ENCODE data around the gene VPS54.
A peak's percentile ranks its signal among the peaks of the same experiment; 100 is the strongest.

The VPS54 gene

GRCh38 chr2:63893163-63893562 is 126.1 kb downstream of the VPS54 start:
- TF ChIP-seq ZFX (IDR thresholded peaks at IDR 0.05; ENCODE audit: borderline replicate concordance), result no peak
- no peak for TF ChIP-seq CTCF (IDR thresholded peaks at IDR 0.05)
- no peak overlapping the region for H3K27ac ChIP-seq

- no peak for TF ChIP-seq ZFX (IDR thresholded peaks at IDR 0.05; ENCODE audit: borderline replicate concordance)
- TF ChIP-seq CTCF (IDR thresholded peaks at IDR 0.05), result no peak
- peak overlapping the region; percentile 18; the same call in 1 of the 2 replicates for H3K27ac ChIP-seq
Measured at GRCh38 chr2:63891488-63892030, 127.7 kb downstream of the VPS54 start.

- peak overlapping the region; percentile 18; the same call in 1 of the 2 replicates for H3K27ac ChIP-seq
- TF ChIP-seq ZFX (IDR thresholded peaks at IDR 0.05; ENCODE audit: borderline replicate concordance) (no peak), CTCF (IDR thresholded peaks at IDR 0.05) (no peak)
Measured at GRCh38 chr2:63890678-63891077, 128.6 kb downstream of the VPS54 start.

GRCh38 chr2:63888490-63889402 is 130.5 kb downstream of the VPS54 start:
- TF ChIP-seq CTCF (IDR thresholded peaks at IDR 0.05) (peak; percentile 93), ZFX (IDR thresholded peaks at IDR 0.05; ENCODE audit: borderline replicate concordance) (no peak)
- no peak overlapping the region for H3K27ac ChIP-seq

- TF ChIP-seq CTCF (IDR thresholded peaks at IDR 0.05) (no peak), ZFX (IDR thresholded peaks at IDR 0.05; ENCODE audit: borderline replicate concordance) (no peak)
- no peak overlapping the region for H3K27ac ChIP-seq
Measured at GRCh38 chr2:63888053-63888452, 131.2 kb downstream of the VPS54 start.

- TF ChIP-seq CTCF (IDR thresholded peaks at IDR 0.05), result no peak
- no peak for TF ChIP-seq ZFX (IDR thresholded peaks at IDR 0.05; ENCODE audit: borderline replicate concordance)
- no peak overlapping the region for H3K27ac ChIP-seq
Measured at GRCh38 chr2:63886445-63886844, 132.8 kb downstream of the VPS54 start.
